GM23338 (cell line): Measurements from ENCODE around the gene PXK. TPM values are rescaled to one million over a fixed set of nuclear protein-coding genes. Genes with fewer than 3 reads are reported as not detected.

Experiments used
- ATAC-seq: fragments of 200-7000 bp; cut with Tn5 transposase; 3 replicates; pipeline ENCODE4 v1.9.1; 2020
- DNase-seq: peaks from one replicate; pipeline ENCODE4 v3.0.0-alpha.2; 2015; ENCODE audit warnings: low spot score
- H2AFZ ChIP-seq: fragments of 200-600 bp; sonication (generic); 2 replicates; pipeline ENCODE4 v1.8.0; 2016; ENCODE audit warnings: antibody characterized with exemption, mild to moderate bottlenecking, moderate library complexity
- H3F3A ChIP-seq: fragments of 200-600 bp; sonication (generic); replicated peaks from 2 replicates; pipeline ENCODE4 v1.8.0; 2017; ENCODE audit warnings: antibody characterized with exemption, mixed run types, low read depth
- H3K27ac ChIP-seq: fragments of 200-600 bp; sonication (generic); 2 replicates; pipeline ENCODE4 v1.6.1; 2016; ENCODE audit warnings: low read depth
- H3K27me3 ChIP-seq: fragments of 200-600 bp; sonication (generic); 2 replicates; pipeline ENCODE4 v1.8.0; 2016; ENCODE audit warnings: mild to moderate bottlenecking, mixed run types, moderate library complexity; ENCODE audit not compliant: insufficient read depth
- H3K36me3 ChIP-seq: fragments of 200-600 bp; sonication (generic); 2 replicates; pipeline ENCODE4 v1.8.0; 2016; ENCODE audit warnings: mild to moderate bottlenecking; ENCODE audit not compliant: insufficient read depth
- H3K4me1 ChIP-seq: fragments of 200-600 bp; sonication (generic); 2 replicates; pipeline ENCODE4 v1.8.0; 2016; ENCODE audit warnings: mild to moderate bottlenecking, moderate library complexity; ENCODE audit not compliant: insufficient read depth
- H3K4me2 ChIP-seq: fragments of 200-600 bp; sonication (generic); 2 replicates; pipeline ENCODE4 v1.7.1; 2017; ENCODE audit warnings: mixed run types
- H3K4me3 ChIP-seq: fragments of 200-600 bp; sonication (generic); 2 replicates; pipeline ENCODE4 v1.6.1; 2016; ENCODE audit warnings: mixed run types
- H3K79me2 ChIP-seq: fragments of 200-600 bp; sonication (generic); replicated peaks from 2 replicates; pipeline ENCODE4 v1.8.0; 2017; ENCODE audit warnings: mild to moderate bottlenecking; ENCODE audit not compliant: insufficient read depth
- H3K9me2 ChIP-seq: fragments of 200-600 bp; sonication (generic); 2 replicates; pipeline ENCODE4 v1.8.0; 2017; ENCODE audit not compliant: insufficient read depth
- H4K20me1 ChIP-seq: fragments of 200-600 bp; sonication (generic); replicated peaks from 2 replicates; pipeline ENCODE4 v1.8.0; 2017; ENCODE audit warnings: mild to moderate bottlenecking; ENCODE audit not compliant: insufficient read depth
- H3K27ac Mint-ChIP-seq: 2 replicates; pipeline ENCODE4 v1.8.0; 2020; ENCODE audit warnings: inconsistent platforms, mild to moderate bottlenecking, moderate library complexity, mixed read lengths
- H3K27me3 Mint-ChIP-seq: 3 replicates; pipeline ENCODE4 v1.8.0; 2022; ENCODE audit warnings: low read depth, mild to moderate bottlenecking, moderate library complexity, mixed read lengths, inconsistent platforms; ENCODE audit not compliant: insufficient read depth, poor library complexity
- H3K36me3 Mint-ChIP-seq: 3 replicates; pipeline ENCODE4 v1.8.0; 2021; ENCODE audit warnings: low read depth, mild to moderate bottlenecking, inconsistent platforms, moderate library complexity, mixed read lengths
- H3K4me1 Mint-ChIP-seq: 3 replicates; pipeline ENCODE4 v1.8.0; 2020; ENCODE audit warnings: mild to moderate bottlenecking, inconsistent platforms, mixed read lengths
- H3K4me3 Mint-ChIP-seq: 3 replicates; pipeline ENCODE4 v1.8.0; 2021; ENCODE audit warnings: moderate library complexity, mild to moderate bottlenecking, inconsistent platforms, mixed read lengths
- H3K9me3 Mint-ChIP-seq: 3 replicates; pipeline ENCODE4 v1.8.0; 2020; ENCODE audit warnings: moderate library complexity, mild to moderate bottlenecking, inconsistent platforms, mixed read lengths
- CREB1 ChIP-seq: fragments of 250-450 bp; sonication (Bioruptor Pico); IDR thresholded peaks from 2 replicates; pipeline ENCODE4 v1.5.0; 2020; ENCODE audit warnings: low read depth, mild to moderate bottlenecking, moderate library complexity
- ETS1 ChIP-seq: IDR thresholded peaks from 2 replicates; pipeline ENCODE4 v1.6.1; 2016; ENCODE audit warnings: antibody characterized with exemption
- EZH2 ChIP-seq: fragments of 200-600 bp; sonication (generic); IDR thresholded peaks from one replicate; pipeline ENCODE4 v1.8.0; 2017; ENCODE audit warnings: antibody characterized with exemption, mild to moderate bottlenecking, low read depth; ENCODE audit not compliant: unreplicated experiment
- EZH2phosphoT487 ChIP-seq: fragments of 200-600 bp; sonication (generic); IDR thresholded peaks from one replicate; pipeline ENCODE4 v1.8.1; 2018; ENCODE audit warnings: antibody characterized with exemption; ENCODE audit not compliant: unreplicated experiment
- NANOG ChIP-seq: IDR thresholded peaks from 2 replicates; pipeline ENCODE4 v1.6.1; 2016; ENCODE audit warnings: antibody characterized with exemption, borderline replicate concordance
- POLR2AphosphoS5 ChIP-seq: IDR thresholded peaks from 2 replicates; pipeline ENCODE4 v1.6.1; 2016; ENCODE audit warnings: antibody characterized with exemption, low read depth
- REST ChIP-seq: IDR thresholded peaks from one replicate; pipeline ENCODE4 v1.6.1; 2018; ENCODE audit warnings: antibody characterized with exemption; ENCODE audit not compliant: unreplicated experiment
- STAT1 ChIP-seq: IDR thresholded peaks from one replicate; pipeline ENCODE4 v1.6.1; 2016; ENCODE audit warnings: antibody characterized with exemption; ENCODE audit not compliant: unreplicated experiment
- ZNF114 ChIP-seq: fragments of 250-450 bp; sonication (Bioruptor Pico); IDR thresholded peaks from 2 replicates; pipeline ENCODE4 v1.5.0; 2020; ENCODE audit warnings: mild to moderate bottlenecking, moderate library complexity
- ZNF331 ChIP-seq: fragments of 250-450 bp; sonication (Bioruptor Pico); IDR thresholded peaks from 2 replicates; pipeline ENCODE4 v1.5.0; 2020; ENCODE audit warnings: low read depth, mild to moderate bottlenecking, moderate library complexity
- ZNF462 ChIP-seq: fragments of 250-450 bp; sonication (Bioruptor Pico); IDR thresholded peaks from 2 replicates; pipeline ENCODE4 v1.5.0; 2020; ENCODE audit warnings: mild to moderate bottlenecking, moderate library complexity
- polyA plus RNA-seq: library from polyadenylated mRNA; unstranded; fragments of >200 nt; fragmentation: Nextera tagmentation; extraction: Ambion mirVana; gene quantifications from 2 replicates; pipeline ENCODE4 v1.2.1, GENCODE V29; 2016
- total RNA-seq: library from RNA; depleted of rRNA; stranded (reverse); fragments of >200 nt; shearing (Covaris generic); gene quantifications from 2 replicates; pipeline ENCODE4 v1.2.3, GENCODE V29; 2014

The PXK gene
- total and polyA plus RNA-seq, 2 experiments from 2014 or later = 6.4 to 6.5 TPM

GRCh38 chr3:58324391-58325390 is 8.0 kb upstream of the PXK start:
- H3K79me2 ChIP-seq = no peaks in the 10 kb centered on the region
- H3K36me3 ChIP-seq = no peaks in the 10 kb centered on the region
- no peaks in the 10 kb centered on the region for H3K9me2 ChIP-seq
- no peaks in the 10 kb centered on the region for H3K27me3 ChIP-seq
- Mint-ChIP-seq H3K4me3 (no peak overlapping the region), H3K27me3 (peaks cover 11% of the 10 kb centered on the region), H3K27ac (no peak overlapping the region; the same call in 1 of the 2 replicates), H3K36me3 (peaks cover 6% of the 10 kb centered on the region; the same call in 2 of the 3 replicates), H3K9me3 (no peaks in the 10 kb centered on the region), H3K4me1 (peaks cover 30% of the 10 kb centered on the region)
- peaks cover 24% of the 10 kb centered on the region for H3K4me1 ChIP-seq
- no peak for DNase-seq
- peak overlapping the region; percentile 40; the same call in 1 of the 2 replicates for H3K27ac ChIP-seq
- H3K4me3 ChIP-seq = no peak overlapping the region
- no peak for ATAC-seq
- no peak overlapping the region for H3K4me2 ChIP-seq
- no peaks in the 10 kb centered on the region; the same call in 1 of the 2 replicates for H4K20me1 ChIP-seq
- H2AFZ ChIP-seq = no peak overlapping the region
- TF ChIP-seq CREB1 (CRISPR knock-in tag) (no peak), EZH2phosphoT487 (no peak), ETS1 (no peak), ZNF114 (CRISPR knock-in tag) (no peak), NANOG (no peak), STAT1 (no peak), ZNF462 (CRISPR knock-in tag) (no peak), POLR2AphosphoS5 (no peak), EZH2 (no peak), ZNF331 (CRISPR knock-in tag) (no peak), REST (no peak)
- H3F3A ChIP-seq = 0 out of 2 replicates have a peak, but pooled peaks cover 5% of the 10 kb centered on the region
